D721Med (cell line): ENCODE measurements around the gene LSM5.

Experiments used
- DNase-seq: peaks from one replicate; pipeline ENCODE4 v3.0.0; 2011; ENCODE audit warnings: low spot score; ENCODE audit not compliant: insufficient read length
- FAIRE-seq: peaks from 2 replicates; lab custom pipeline; 2011; peaks lifted over from hg19 to GRCh38; lab: Jason Lieb, UNC
- CTCF ChIP-seq: IDR thresholded peaks from 2 replicates; pipeline ENCODE4 v1.5.1; 2012; ENCODE audit warnings: mild to moderate bottlenecking, control low read depth; ENCODE audit not compliant: insufficient read depth; ENCODE audit errors: missing control alignments

Gene LSM5

GRCh38 chr7:32490127-32490796, at the start of gene LSM5:
TSS of gene LSM5 (minus strand) at chr7:32490380. CDS start at chr7:32490365, 15 bp downstream.
- no peak for TF ChIP-seq CTCF
- DNase-seq = no peak
- no peak for FAIRE-seq

- no peak for TF ChIP-seq CTCF
- no peak for DNase-seq
- FAIRE-seq = no peak
Observed at GRCh38 chr7:32539366-32539765, 49.2 kb upstream of the LSM5 start.

GRCh38 chr7:32537760-32538159, 47.6 kb upstream of the LSM5 start:
- TF ChIP-seq CTCF = no peak
- FAIRE-seq = no peak
- DNase-seq = no peak

- no peak for TF ChIP-seq CTCF
- no peak for DNase-seq
- FAIRE-seq = no peak
Observed at GRCh38 chr7:32536585-32536984, 46.4 kb upstream of the LSM5 start.

GRCh38 chr7:32536016-32536415, 45.8 kb upstream of the LSM5 start:
- TF ChIP-seq CTCF = no peak
- no peak for FAIRE-seq
- DNase-seq = no peak

- DNase-seq (no peak), FAIRE-seq (no peak)
- TF ChIP-seq CTCF = no peak
Observed at GRCh38 chr7:32535162-32535702, 45.1 kb upstream of the LSM5 start.

GRCh38 chr7:32533276-32534029, 43.3 kb upstream of the LSM5 start:
- TF ChIP-seq CTCF = no peak
- no peak for FAIRE-seq

More at GRCh38 chr7:32533276-32534029, 43.3 kb upstream of the LSM5 start:
- DNase-seq = no peak
